Suppressor macrophage treated with lipopolysaccharide for 1 hour (primary cell): ENCODE measurements around the gene IL2RA.
"Not testable (repeated sequence)": the region's sequence is repeated elsewhere in the genome, so short reads cannot be mapped to it uniquely, and the experiment has no call there.

Experiments
- DNase-seq, 3 donors: peaks; one replicate each; pipeline ENCODE4 v3.0.0-alpha.2; 2020 to 2022

The IL2RA gene

GRCh38 chr10:6082496-6083395 lies 20.6 kb upstream of the IL2RA start:
- DNase-seq = no peak

- no peak for DNase-seq
Observed at GRCh38 chr10:6080417-6080973, 18.3 kb upstream of the IL2RA start.

DNA sequence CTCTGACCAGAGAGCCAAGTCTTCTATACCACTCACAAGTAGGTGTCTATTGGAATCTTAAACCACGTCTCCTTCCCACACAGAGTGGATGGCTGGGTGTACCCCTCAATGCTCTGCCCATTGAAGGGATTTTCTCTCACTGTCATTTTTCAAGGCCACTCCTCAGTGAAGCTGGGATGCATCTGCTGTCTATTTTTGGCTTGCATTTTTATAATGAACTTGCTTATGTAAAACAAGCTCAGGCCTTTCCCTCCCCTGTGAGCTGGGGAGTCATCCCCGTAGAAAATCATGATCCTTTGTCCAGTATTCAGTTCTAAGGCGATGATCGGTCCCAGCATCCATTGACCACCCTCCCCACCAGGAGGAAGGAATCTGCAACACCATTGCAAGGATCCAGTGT lies 16.9 kb upstream of the IL2RA start:
- no peak for DNase-seq

DNA sequence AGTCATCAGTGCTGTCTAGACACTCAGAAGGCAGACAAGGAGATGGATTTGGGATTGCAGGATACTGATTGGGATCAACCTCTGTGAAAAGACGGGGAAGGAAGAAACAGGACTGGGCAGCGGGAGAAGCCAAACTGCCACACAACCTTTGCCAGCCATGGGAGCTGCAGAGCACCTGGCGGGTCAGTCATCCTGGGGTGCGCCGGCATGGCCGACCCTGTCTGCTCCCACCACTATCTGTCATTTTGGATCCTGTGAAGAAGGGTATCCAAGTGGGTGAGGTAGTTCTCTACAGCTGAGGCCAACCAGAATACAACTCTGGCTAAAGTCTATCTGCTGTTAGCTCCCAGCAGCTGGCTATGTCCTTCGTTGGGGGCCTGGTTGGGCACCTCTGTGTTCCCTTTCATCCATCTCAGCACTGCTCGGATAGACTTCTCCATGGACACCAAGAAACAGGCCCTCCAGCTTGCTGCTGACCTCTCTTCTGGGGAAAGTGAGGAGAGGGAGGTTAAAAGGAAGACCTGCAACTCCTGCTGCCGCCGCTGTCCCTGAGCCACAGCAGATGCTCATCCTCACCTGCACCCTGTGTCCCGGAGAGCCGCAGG lies 15.0 kb upstream of the IL2RA start:
- no peak for DNase-seq

DNA sequence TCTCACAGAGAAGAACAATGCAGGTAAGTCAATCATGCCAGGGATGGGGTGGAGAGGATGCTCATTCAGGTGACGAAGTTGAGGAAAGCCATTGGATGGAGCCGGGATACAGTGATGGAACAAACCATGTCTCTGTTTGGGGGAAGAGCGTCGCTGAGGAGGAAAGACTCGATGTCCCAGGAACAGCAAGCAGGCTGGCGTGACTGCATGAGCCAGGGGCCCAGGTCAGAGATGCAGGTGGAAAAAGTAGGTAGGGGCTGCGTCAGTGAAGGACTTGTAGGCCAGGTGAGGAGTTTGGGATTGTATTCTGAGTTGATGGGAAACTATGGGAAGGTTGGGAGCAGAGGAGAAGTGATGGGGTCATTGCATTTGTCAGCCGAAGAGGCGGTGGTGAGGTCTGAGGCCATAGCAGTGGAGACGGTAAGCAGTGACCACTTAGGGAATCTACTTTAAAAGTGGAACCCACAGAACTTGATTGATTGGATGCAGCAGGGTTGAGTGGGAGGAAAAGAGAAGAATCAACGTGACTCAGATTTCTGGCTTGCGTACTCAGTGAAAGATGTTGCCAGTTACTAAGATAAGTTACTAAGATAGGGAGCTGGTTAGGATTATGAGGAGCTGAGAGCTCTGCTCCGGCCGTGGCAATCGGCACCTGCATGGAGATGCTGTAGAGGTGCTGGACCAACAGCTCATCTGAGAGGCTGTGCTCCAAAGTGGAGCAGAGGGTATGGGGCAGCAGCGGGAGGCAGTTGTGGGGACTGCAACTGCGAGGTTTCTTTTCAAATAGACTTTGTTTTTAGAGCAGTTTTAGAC lies 12.5 kb upstream of the IL2RA start:
- peak; percentile 63 to 81 (median 63) for DNase-seq

GRCh38 chr10:6072215-6072934 lies 10.2 kb upstream of the IL2RA start:
- DNase-seq = peak in 1 of 3 donors; percentile 55

DNA sequence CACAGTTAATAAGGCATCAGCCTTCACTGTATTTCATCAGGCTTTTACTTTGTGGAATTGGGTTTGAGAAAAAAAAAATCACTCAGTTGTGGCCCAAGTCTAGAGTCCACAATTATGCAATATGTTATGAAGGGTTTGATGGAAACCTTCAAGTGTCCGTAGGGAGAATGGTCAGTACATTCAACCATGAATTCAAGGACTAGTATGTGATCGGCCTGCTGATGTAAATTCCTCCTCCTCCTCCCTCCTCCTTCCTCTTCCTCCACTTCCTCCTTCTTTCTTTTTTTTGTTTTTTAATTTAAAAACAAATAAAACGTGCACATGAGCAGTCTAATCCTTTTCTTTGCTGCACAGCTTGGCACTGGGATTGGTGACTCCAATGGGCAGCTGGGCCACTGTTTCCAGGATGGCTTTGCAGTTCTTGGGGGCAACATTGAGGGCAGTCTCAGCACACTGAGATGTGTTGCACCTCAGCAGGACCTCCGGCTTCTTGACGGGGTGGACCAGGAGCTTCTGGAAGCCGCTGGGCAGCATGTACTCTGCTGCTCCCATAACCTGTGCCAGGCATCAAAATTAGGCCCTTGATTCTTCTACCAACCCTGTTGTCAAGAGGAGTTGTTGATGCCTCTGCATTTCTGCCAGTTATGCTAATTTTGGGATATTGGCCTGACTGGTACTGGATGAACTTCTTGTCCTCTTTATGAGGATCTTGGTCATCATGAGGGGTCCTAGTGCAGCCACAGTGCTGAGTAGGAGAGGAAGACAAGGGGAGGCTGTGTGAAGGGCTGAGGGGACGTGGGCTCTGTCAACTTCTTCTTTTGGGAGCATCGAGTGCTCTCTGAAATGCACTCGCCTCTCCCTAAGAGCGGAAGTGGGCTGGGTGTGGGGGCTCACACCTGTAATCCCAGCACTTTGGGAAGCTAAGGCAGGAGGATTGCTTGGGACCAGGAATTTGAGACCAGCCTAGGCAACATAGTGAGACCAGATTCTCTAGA lies 9.3 kb upstream of the IL2RA start:
- no peak for DNase-seq

- DNase-seq = peak; percentile 67 to 81 (median 75)
Observed at GRCh38 chr10:6070660-6071059, 8.5 kb upstream of the IL2RA start.

DNA sequence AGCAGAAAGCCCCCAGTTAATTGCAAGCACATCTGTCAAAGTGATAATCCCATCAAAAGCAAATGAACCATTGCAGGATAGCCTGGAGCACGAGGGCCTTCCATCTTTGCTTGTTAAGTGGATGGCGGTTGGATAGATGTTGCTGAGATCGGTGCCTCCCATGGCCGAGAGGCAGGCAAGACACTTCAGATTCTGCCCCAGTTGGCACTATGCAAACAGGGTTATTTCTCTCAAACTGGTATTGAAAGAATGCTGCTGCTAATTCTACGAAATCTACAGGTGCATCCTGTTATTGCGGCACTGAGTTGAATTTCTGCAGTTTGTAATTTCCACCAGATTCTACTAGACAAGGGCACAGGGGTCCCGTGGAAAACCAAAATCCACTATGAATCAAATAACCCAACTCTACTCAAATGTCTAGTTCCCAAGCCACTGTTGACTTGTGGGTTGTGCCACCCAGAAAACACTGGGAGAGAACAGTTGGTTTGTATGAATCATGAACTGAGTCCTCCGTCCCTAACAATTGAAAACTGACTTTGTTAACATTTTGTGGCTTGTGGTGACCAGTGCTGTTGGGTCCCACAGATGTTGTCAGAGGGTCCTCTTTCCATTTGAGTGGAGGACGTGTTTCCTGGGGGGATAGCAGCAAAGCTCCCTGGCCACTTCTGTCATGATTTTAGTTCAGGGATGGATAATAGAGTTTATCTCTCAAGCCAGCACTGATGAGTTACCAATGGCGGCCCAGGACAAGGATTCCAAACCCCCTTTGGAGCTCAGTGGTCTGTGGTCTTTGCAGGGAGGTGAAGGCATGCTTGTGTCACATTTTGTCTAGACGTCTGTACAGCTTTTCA lies 7.1 kb upstream of the IL2RA start:
- no peak for DNase-seq

DNA sequence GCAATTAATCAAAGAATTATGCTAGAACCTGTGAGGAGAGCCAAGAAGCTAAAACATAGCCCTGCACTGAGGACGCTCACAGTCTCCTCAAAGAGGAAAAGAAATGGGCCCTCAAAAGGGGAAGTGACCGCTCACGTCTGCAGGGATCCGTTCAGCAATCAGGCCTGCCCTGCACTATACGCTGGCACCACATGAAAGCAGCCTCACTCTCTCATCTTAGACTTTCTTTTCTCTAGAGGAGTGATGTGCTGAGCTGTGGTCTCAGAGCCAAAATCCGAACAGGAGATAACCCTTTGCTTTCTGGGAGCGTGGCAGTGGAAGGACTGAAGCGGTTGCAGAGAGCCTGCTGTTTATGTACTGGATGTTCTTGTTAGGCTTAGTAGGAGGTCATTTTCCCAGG lies 6.3 kb upstream of the IL2RA start:
- DNase-seq = peak; percentile 74 to 81 (median 80)

DNA sequence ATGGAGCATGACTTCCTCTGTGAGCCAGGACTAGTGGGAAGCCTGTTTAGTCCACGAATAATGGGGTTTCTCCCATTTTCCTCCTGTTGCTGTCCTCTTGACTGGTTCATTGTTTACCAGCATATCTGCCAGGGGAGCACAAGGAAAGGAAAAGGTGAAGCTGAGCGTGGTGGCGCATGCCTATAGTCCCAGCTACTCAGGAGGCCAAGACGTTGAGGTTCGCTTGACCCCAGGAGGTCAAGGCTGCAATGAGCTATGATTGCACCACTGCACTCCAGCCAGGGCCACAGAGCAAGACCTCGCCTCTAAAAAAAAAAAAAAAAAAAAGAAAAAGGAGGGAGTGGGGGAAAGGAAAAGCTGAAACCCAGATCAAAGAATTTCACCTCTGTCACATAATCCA lies 5.8 kb upstream of the IL2RA start:
- DNase-seq = no peak

GRCh38 chr10:6067457-6067856 lies 5.3 kb upstream of the IL2RA start:
- DNase-seq = no peak

DNA sequence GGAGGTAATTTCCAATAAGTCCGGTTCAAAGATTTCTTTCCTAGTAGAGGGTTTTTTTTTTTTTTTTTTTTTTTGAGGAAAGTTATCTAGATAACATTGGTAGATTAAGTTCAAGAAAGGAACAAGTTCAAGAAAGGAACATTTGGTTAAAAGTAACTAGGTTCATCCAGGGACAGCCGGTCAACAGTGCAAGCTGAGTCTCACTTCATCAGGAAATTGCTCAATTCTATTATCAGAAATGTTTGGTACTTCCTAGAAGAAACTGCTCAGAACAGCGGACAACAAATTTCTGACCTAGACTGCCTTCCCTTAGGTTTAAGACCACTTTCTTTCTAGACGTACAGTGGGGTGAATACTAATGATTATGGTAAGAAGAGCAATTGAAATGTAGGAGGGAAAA lies 3.7 kb upstream of the IL2RA start:
- peak; percentile 52 to 88 (median 74) for DNase-seq

DNA sequence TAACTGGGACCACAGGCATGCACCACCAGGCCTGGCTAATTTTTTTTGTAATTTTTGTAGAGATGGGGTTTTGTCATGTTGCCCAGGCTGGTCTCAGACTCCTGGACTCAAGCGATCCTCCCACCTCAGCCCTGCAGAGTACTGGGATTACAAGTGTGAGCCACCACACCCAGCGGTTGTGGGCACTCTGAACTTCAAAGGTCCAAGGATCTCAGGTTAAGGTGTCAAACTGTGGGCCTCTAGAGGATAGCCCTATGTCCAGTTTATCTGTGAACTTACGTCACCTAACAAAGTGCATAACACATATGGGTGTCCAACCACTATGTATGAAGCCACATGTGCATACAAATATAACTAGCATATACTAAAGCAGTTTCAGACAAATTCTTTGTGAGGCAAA lies 3.2 kb upstream of the IL2RA start:
- DNase-seq = no peak

DNA sequence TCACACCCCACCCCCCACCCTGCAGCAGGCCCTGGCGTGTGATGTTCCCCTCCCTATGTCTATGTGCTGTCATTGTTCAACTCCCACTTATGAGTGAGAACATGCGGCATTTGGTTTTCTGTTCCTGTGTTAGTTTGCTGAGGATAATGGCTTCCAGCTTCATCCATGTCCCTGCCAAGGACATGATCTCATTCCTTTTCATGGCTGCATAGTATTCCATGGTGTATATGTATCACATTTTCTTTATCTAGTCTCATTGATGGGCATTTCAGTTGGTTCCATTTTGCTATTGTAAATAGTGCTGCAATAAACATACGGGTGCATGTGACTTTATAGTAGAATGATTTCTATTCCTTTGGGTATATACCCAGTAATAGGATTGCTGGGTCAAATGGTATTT lies 2.6 kb upstream of the IL2RA start:
- DNase-seq = not testable (repeated sequence)

DNA sequence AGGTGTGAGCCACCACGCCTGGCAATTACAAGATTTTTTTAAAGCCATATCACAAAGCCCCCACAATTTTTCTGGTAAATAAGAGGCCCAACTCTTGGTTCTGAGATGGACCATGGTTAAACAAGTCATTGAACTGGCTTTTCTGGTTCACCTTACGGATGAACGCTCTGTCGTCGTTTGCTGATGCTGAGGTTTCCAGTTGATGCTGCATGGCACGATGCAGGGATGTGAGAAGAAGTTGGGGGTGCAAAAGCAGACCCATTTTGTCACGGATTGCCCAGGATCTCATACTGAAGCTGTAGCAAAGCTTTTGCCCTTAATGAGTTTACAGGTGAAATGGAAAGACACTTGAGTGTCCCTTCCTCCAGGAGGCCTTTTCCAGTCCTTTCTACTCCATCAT lies 2.0 kb upstream of the IL2RA start:
- no peak for DNase-seq

DNA sequence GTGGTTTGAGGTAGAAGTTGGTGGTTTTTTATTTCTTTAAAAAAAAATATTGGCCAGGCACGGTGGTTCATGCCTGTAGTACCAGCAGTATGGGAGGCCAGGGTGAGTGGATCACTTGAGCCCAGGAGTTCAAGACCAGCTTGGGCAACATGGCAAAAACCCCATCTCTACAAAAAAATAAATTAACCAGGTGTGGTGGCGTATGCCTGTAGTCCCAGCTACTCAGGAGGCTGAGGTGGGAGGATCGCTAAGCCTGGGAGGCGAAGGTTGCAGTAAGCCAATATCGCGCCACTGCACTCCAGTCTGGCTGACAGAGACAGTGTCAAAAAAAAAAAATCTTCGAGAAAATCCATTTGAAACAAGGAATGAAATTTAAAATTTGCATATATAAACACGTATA lies 1.1 kb downstream of the IL2RA start:
- no peak for DNase-seq

DNA sequence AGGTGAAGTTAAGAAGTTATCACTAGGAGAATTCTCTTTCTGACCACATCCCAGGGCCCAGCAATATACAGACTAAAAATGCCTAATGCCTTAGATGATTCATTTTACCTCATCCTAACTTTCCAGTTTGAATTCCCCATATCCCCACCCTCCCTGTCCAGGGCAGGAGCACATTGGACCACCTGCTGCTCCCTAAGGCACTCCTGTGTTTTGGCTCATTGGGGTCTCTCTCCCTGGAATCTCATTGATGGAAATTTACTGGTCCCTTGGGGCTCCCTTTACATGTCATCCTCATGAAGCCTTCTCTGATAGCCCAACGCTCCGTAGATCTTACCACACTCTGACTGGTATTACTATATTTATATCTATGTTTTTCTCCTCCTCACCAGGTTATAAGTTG lies 2.7 kb downstream of the IL2RA start:
- DNase-seq = no peak

DNA sequence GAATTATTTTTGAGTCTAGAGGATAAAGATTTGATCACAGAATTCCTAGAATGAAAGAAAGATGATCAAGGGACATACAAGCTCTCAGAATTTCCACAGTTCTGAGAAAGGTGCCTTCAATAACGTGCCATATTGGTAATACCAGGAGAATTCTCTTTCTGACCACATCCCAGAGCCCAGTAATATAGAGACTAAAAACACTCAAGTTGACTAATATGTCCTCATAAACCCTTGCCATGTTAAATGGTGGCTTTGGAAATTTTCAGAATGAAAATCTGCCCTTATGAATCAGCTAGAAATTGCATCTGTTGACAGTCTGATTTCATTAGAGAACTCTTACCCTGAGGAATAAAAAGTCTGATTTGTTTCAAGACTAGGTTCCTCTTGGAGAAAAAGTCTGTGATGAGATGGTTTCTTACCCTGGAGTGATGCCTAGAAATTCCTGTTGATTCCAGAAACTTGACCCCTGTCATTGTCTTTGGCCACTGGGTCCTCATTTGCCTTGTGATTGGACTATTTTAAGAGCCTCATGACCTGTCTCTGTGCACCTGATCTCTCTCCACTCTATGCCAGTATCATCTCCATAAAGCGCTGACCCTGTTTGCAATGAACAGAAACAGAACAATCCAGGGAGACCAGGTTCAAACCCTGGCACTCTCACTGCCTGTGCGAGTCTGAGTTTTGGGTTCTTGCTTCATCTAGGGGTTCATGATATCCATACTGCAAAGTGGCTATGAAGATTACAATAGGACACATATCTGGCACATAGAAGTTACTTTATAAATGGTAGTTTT lies 3.3 kb downstream of the IL2RA start:
- peak; percentile 63 to 94 (median 85) for DNase-seq
